ENCODE data around the gene GSE1.

The GSE1 gene

GRCh38 chr16:85664580-85665372 is 51.7 kb downstream of the GSE1 start:
- no peak for DNase-seq

GRCh38 chr16:85665373-85665740 is 52.2 kb downstream of the GSE1 start:
- DNase-seq: no peak

DNA sequence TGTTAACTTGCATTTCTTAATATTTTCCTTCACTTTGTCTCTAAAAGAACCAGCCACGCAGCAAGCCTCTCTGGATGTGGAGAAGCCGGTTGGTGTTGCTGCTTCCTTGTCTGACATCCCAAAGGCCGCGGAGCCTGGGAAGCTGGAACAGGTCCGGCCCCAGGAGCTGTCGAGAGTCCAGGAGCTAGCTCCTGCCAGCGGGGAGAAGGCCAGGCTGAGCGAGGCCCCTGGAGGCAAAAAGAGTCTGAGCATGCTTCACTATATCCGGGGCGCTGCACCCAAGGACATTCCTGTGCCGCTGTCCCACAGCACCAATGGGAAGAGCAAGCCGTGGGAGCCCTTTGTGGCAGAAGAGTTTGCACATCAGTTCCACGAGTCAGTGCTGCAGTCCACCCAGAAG is 52.8 kb downstream of the GSE1 start:
- DNase-seq: no peak

DNA sequence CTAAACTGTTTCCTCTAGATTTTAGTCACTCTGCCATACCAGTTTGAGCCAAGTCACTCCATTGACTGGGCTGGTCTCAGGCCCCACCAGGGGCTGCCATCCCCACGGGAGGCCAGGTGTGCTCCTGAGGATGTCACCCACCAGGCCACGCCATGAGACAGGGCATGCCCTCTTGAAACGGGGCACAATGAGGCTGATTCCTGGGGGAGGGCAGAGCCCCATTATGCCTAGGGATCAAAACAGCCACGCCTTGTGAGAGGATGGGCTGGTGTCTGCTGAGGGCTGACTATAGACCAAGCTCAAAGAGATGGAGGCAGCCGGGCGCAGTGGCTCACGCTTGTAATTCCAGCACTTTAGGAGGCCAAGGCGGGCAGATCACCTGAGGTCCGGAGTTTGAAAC is 54.1 kb downstream of the GSE1 start:
- no peak for DNase-seq

DNA sequence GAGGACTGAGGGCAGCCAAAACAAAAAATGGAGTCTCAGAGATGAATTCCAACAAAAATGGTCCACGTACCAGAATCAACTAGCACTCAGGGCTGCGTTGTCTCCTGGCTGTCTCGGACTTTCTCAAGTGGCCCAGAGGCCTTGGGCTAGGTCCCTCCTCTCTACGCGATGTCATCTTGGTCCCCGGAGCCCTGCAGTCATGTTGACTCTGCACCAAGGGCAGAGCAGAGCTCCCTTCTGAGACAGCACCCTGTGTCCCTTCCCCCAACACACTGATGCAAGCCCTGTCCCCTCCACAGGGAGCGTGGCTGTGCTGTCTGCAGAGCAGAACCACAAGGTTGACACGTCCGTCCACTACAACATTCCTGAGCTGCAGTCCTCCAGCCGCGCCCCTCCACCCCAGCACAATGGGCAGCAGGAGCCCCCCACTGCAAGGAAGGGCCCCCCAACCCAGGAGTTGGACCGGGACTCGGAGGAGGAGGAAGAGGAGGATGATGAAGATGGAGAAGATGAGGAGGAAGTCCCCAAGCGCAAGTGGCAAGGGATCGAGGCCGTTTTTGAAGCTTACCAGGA is 54.8 kb downstream of the GSE1 start:
- no peak for DNase-seq

DNA sequence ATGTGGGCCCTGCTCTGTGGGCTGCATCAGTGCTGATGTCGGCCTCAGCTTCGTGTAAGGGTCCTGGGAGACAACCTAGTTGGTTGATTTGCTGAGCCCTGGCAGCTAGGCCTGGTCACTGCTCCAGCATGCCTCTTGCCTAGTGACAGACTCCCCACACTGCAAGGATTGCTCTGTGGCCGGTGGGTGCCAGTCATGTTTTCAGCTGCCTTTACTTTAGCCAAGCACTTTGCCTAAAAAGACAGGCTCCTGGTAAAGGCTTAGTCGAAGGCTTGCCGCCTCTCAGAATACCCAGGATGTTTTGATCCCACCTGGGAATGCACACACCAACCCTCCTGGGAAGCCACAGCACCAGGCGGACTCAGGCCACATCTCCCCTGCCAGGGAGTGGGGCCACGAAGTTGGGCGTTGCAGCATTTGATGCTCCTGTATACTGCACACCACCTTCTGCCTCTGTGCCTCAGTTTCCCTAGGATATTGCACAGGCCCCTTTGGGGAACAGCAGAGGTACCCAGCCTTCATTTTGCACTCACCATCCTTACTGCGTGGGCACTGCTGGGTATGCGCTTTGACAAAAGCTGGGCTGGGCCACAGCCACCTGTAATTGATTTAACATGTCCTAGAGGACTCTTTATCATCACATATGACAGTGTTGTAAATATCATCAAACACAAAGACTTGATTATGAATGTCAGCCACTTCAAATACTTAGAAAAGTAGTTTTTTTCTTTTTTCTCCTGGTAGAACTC is 55.7 kb downstream of the GSE1 start:
- no peak for DNase-seq

DNA sequence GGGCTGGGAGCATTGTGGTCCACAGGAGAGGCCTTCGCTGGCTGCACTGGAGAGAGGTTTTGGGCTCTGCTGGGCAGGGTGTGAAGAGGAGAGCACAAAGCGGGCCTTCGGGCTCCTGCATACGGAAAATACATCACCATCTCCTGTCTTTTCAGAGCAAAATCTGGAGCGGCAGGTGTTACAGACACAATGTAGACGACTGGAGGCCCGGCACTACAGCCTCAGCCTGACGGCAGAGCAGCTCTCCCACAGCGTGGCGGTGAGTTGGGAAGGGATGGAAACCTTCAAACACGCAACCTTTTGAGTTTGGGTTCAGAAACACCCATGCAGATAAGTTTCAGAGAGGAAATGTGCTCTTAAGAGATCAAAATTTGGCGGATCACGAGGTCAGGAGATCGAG is 57.7 kb downstream of the GSE1 start:
- no peak for DNase-seq

DNA sequence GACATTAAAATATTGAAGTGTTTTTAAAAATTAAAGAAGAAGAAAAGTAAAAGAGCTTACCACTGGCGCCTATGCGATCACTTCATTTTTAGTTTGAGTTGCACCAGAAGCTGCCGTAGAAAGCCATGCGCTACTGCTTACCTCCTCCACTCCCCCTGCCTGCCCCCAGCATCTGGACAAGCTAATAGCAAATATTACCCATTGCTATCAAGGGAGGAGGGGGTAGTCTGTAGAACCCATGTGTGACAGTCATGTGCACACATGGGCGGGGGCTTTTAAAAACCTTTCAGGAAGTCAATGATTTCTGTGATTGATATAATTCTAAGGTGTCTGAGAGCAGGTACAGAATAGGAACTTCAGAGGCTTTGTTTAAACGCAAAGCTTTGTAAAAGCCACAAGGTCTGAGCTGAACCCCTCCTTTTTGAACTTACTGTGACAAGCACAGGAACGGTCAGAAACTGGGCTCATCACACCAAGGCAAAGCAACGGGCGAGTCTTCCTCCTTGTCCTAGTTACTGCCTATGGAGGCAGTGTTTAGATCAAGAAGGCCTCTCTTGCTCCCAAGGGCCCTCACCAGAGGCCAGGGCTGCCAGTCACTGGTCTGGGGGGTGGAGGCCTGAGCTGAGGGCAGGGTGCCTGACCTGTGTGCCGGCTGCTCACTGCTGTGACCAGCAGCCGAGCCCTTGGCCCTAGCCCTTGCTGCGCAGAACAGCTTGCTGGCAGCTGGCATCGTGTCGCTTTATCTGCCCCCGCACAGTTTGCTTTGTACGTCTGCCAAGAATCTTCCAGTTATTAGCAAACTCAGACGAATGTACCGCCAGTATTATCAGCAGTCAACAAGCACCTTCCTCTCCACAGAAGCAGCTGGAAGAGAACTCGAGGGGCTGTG is 60.7 kb downstream of the GSE1 start:
- DNase-seq: no peak

DNA sequence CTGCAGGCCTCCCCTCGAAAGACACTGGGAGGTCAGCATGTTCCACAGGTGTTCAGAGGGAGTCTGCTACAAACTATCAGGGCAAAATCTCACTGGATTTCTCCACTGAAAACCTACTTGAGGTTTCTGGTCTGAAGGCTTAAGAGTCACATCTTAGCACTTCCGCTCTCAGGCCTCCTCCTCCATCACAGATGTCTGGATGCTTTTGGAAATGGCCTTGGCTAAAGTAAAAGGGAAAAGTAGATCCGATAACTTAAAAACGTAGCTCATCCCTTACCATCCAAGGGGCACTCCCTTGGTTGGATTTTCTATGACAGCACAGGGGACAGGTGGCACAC is 61.3 kb downstream of the GSE1 start:
- DNase-seq: no peak

- DNase-seq: no peak
Measured at GRCh38 chr16:85674828-85675227, 61.7 kb downstream of the GSE1 start.

DNA sequence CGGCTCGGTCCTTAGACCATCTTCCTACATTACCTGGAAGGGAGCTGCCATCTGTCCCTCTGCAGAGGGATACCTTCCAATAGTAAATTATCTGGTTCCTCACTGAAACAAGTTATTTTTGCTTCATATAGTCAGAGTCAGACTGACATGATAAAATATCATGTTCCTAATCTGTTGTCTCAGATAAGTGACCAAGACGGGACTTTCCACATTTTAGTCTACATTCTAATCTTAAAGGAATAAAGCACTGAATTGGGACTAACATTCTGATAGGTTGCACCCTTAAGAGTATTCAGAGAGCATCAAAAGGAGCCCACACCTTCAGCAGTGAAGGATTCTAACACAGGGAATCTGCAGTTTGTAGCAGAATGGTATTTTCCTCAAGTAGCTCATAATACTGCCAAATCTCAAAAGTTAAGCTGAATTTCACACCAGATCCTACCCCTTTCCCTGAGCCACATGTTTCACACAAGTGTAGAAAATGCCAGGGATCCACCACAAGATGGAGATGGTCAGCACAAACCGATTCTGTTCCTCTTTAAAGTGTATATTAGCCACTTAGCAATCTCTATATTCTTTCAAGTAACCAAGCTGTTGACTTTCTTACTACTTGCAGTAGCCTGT is 62.2 kb downstream of the GSE1 start:
- peak; percentile 63 for DNase-seq

- DNase-seq: no peak
Measured at GRCh38 chr16:85676466-85676865, 63.3 kb downstream of the GSE1 start.

DNA sequence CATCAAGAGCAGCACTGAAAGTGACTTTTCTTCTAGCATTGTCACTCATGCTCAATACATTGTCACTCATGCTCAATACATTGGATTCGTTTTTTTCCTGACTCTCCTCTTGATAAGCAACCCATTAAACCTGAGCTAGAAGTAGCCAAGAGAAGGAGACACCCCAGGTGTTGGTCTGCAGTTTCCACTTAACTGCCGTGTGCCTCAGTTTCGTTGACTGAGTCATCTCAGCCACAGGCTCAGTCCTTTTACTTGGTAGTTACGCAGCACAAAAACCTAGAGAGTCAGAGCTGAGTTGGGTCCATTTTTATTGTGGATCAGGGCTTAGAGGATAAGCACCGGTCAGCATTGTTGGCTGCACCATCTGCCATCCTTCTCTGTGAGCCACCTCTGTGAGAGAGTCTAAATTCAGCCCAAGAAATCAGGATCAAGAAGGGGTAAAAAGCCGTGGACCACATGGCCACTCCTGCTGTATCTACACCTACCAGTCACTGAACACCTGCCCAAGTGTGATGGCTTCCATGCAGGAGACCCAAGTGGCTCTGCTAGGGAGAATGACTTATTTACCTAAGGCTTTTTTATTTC is 64.4 kb downstream of the GSE1 start:
- DNase-seq: no peak

GRCh38 chr16:85678016-85678415 is 64.9 kb downstream of the GSE1 start:
- DNase-seq: no peak

GRCh38 chr16:85678821-85679220 is 65.7 kb downstream of the GSE1 start:
- DNase-seq: no peak

DNA sequence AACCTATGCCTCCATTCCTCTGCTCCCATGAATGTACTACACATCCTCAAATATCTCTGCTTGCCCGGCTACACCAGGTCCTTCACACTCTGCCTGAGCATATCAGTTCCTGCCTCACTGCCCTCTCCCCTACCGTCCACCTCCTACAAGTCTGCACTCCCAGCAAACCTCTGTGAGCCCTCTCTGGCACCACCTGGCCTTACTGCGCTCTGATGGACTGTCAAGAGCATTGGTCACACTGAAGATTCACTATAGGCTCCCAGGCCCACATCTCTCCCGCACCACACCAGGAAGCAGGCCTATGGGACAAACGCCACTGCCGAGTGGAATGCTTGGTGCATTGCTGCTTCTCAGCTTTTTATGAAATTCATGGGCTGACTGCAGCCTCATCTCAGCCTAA is 66.7 kb downstream of the GSE1 start:
- DNase-seq: no peak

DNA sequence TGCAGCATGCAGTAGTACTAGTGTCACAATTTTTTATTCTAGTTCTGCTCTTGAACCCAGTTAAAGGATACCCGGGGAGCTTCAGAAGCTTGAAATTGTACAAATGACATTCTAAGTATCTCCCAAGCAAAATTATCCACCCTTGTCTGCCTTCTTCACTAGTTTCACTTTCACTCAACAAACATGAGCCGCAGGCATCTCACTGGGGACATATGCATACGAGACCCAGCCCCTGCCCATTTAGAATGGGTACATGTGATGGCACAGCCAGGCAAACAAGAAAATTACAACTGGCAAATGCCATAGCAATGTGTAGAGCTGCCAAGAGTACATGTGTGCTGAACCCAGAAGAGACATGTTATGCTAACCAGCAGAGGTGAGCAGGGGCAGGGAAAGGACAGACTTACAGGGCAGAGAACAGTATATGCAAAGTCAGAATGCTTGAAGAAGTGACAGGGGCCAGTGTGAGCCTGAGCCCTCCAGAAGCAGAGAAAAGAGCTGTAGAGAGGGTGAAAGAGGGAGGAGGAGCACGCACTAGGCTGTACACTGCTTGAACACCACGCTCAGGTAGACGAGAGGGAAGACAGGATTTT is 67.3 kb downstream of the GSE1 start:
- DNase-seq: no peak

GRCh38 chr16:85681255-85681654 is 68.1 kb downstream of the GSE1 start:
- DNase-seq: no peak

- no peak for DNase-seq
Measured at GRCh38 chr16:85682516-85682915, 69.4 kb downstream of the GSE1 start.

DNA sequence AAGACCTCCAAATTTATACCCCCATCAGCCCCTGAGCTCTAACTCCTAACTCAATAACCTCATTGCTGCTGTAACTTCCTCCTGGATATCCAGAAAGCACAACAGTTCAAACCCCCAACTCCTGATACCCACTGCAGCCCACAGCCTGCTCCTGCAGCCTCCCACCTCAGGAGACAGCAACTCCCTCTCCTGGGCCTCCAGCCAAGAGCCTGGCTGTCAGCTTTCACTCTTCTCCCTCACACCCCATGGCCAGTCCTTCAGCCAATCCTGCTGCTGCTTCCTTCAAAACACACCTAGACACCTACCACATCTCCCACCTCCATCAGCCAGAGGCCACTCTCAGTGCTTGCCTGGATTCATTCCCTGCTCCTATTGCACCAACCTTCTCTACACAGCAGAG is 70.2 kb downstream of the GSE1 start:
- DNase-seq: peak; percentile 20

DNA sequence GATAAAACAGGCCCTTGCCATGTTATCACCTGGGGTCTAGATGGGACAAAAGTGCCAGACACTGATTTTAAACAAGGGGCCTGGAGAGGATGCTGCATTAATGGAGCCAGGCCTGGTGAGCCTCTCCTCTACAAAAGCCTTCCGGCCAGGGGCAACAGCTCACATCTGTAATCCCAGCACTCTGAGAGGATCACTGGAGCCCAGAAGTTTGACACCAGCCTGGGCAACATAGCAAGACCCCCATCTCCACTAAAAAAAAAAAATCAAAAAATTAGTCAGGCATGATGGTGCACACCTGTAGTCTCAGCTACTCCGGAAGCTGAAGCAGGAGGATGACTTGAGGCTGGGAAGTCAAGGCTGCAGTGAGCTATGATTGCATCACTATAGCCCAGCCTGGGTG is 72.1 kb downstream of the GSE1 start:
- no peak for DNase-seq
